Natural killer cell treated with Interleukin-12 subunit alpha and Interleukin-12 subunit beta and Interleukin-15 and Interleukin-18, amount 100 ng/mL, for 72 hours (primary cell): ENCODE results near the gene APEH. TPM values are rescaled to one million over a fixed set of nuclear protein-coding genes. Genes with fewer than 3 reads are reported as not detected.
A peak's percentile ranks its signal among the peaks of the same experiment; 100 is the strongest.

Experiments used
- ATAC-seq, 2 donors: fragments of 150-1000 bp; cut with Tn5 transposase in 1 of 2; sonication (Bioruptor Pico), chemical (Tn5 transposase) in 1 of 2; 2 replicates each; pipeline ENCODE4 v1.10.0; 2021
- DNase-seq: peaks from one replicate; pipeline ENCODE4 v3.0.0; 2022; ENCODE audit warnings: low spot score
- H3K27ac Mint-ChIP-seq, 2 donors: 1 replicate in 1 of 2; 2 replicates in 1 of 2; pipeline ENCODE4 v1.8.0; 2022; ENCODE audit warnings: mixed read lengths in 2 of 2, mild to moderate bottlenecking in 1 of 2, moderate library complexity in 1 of 2
- H3K27me3 Mint-ChIP-seq, 2 donors: 1 replicate in 1 of 2; 2 replicates in 1 of 2; pipeline ENCODE4 v1.8.0; 2022; ENCODE audit warnings: mixed read lengths in 2 of 2
- H3K36me3 Mint-ChIP-seq: one replicate; pipeline ENCODE4 v1.8.0; 2022; ENCODE audit warnings: mixed read lengths
- H3K4me1 Mint-ChIP-seq, 2 donors: 1 replicate in 1 of 2; 2 replicates in 1 of 2; pipeline ENCODE4 v1.8.0; 2022; ENCODE audit warnings: low read depth in 2 of 2, mixed read lengths in 2 of 2, mild to moderate bottlenecking in 1 of 2
- H3K4me3 Mint-ChIP-seq: one replicate; pipeline ENCODE4 v1.8.0; 2022; ENCODE audit warnings: mixed read lengths
- H3K9me3 Mint-ChIP-seq: 2 replicates; pipeline ENCODE4 v1.8.0; 2022; ENCODE audit warnings: mixed read lengths
- total RNA-seq, 2 donors: library from RNA; stranded (reverse); gene quantifications; one replicate each; pipeline ENCODE4 v1.2.3, GENCODE V29; 2022

APEH gene
- total RNA-seq, 2 donors from 2014 or later: 134 to 235 TPM

- Mint-ChIP-seq H3K4me3 (no peak overlapping the region), H3K27ac (peak overlapping the region in 1 of 2 donors; percentile 76), H3K36me3 (no peaks in the 10 kb centered on the region), H3K4me1 (peaks cover 13 to 14% of the 10 kb centered on the region in 2 donors), H3K27me3 (no peaks in the 10 kb centered on the region), H3K9me3 (no peaks in the 10 kb centered on the region)
- ATAC-seq (no peak), DNase-seq (peak; percentile 50)
Observed at GRCh38 chr3:49711489-49711888, 37.3 kb downstream of the APEH start.

GRCh38 chr3:49712166-49712565, 38.0 kb downstream of the APEH start:
- no peak for ATAC-seq
- H3K9me3 Mint-ChIP-seq: no peaks in the 10 kb centered on the region
- H3K36me3 Mint-ChIP-seq: no peaks in the 10 kb centered on the region
- peaks cover 13 to 14% of the 10 kb centered on the region in 2 donors for H3K4me1 Mint-ChIP-seq
- H3K27me3 Mint-ChIP-seq: no peaks in the 10 kb centered on the region
- no peak overlapping the region for H3K4me3 Mint-ChIP-seq
- peak overlapping the region in 1 of 2 donors; percentile 76 for H3K27ac Mint-ChIP-seq
- DNase-seq: peak; percentile 25

GRCh38 chr3:49712631-49713317, 38.6 kb downstream of the APEH start:
- Mint-ChIP-seq H3K27me3 (no peaks in the 10 kb centered on the region), H3K36me3 (no peaks in the 10 kb centered on the region), H3K4me3 (no peak overlapping the region), H3K9me3 (no peaks in the 10 kb centered on the region), H3K27ac (no peak overlapping the region), H3K4me1 (peaks cover 13 to 17% of the 10 kb centered on the region in 2 donors)
- no peak for ATAC-seq
- DNase-seq: peak; percentile 37

GRCh38 chr3:49713336-49714105, 39.4 kb downstream of the APEH start:
- no peak for ATAC-seq
- H3K27ac Mint-ChIP-seq: no peak overlapping the region
- no peak overlapping the region for H3K4me3 Mint-ChIP-seq
- no peaks in the 10 kb centered on the region for H3K9me3 Mint-ChIP-seq
- H3K36me3 Mint-ChIP-seq: no peaks in the 10 kb centered on the region
- peak; percentile 49 for DNase-seq
- H3K4me1 Mint-ChIP-seq: peaks cover 16 to 17% of the 10 kb centered on the region in 2 donors
- no peaks in the 10 kb centered on the region for H3K27me3 Mint-ChIP-seq

GRCh38 chr3:49714728-49715550, 40.8 kb downstream of the APEH start:
- Mint-ChIP-seq H3K4me1 (peaks cover 23 to 29% of the 10 kb centered on the region in 2 donors), H3K9me3 (no peaks in the 10 kb centered on the region), H3K27ac (no peak overlapping the region), H3K4me3 (no peak overlapping the region), H3K27me3 (no peaks in the 10 kb centered on the region), H3K36me3 (no peaks in the 10 kb centered on the region)
- ATAC-seq (no peak), DNase-seq (peak; percentile 49)

- Mint-ChIP-seq H3K4me3 (no peak overlapping the region), H3K9me3 (no peaks in the 10 kb centered on the region), H3K27me3 (no peaks in the 10 kb centered on the region), H3K36me3 (no peaks in the 10 kb centered on the region), H3K4me1 (peaks cover 24 to 35% of the 10 kb centered on the region in 2 donors), H3K27ac (no peak overlapping the region)
- no peak for ATAC-seq
- DNase-seq: peak; percentile 54
Observed at GRCh38 chr3:49715611-49716121, 41.5 kb downstream of the APEH start.

GRCh38 chr3:49716169-49716568, 42.0 kb downstream of the APEH start:
- H3K4me3 Mint-ChIP-seq: no peak overlapping the region
- H3K9me3 Mint-ChIP-seq: no peaks in the 10 kb centered on the region
- peak; percentile 59 for DNase-seq
- H3K4me1 Mint-ChIP-seq: peaks cover 28 to 39% of the 10 kb centered on the region in 2 donors
- ATAC-seq: no peak
- no peaks in the 10 kb centered on the region for H3K36me3 Mint-ChIP-seq
- no peaks in the 10 kb centered on the region for H3K27me3 Mint-ChIP-seq
- H3K27ac Mint-ChIP-seq: no peak overlapping the region

- DNase-seq (peak; percentile 34), ATAC-seq (no peak)
- Mint-ChIP-seq H3K4me3 (no peak overlapping the region), H3K27me3 (no peaks in the 10 kb centered on the region), H3K4me1 (peaks cover 26 to 35% of the 10 kb centered on the region in 2 donors), H3K9me3 (no peaks in the 10 kb centered on the region), H3K27ac (no peak overlapping the region), H3K36me3 (no peaks in the 10 kb centered on the region)
Observed at GRCh38 chr3:49716691-49717210, 42.6 kb downstream of the APEH start.

GRCh38 chr3:49717211-49717958, 43.2 kb downstream of the APEH start:
- ATAC-seq (no peak), DNase-seq (peak; percentile 34)
- Mint-ChIP-seq H3K9me3 (no peaks in the 10 kb centered on the region), H3K4me1 (peaks cover 20 to 35% of the 10 kb centered on the region in 2 donors), H3K36me3 (no peaks in the 10 kb centered on the region), H3K4me3 (no peak overlapping the region), H3K27me3 (no peaks in the 10 kb centered on the region), H3K27ac (no peak overlapping the region)

- no peak for DNase-seq
- peak overlapping the region; percentile 66 to 82 for H3K27ac Mint-ChIP-seq
Observed at GRCh38 chr3:49717959-49718857, 44.1 kb downstream of the APEH start.

GRCh38 chr3:49718858-49719213, 44.7 kb downstream of the APEH start:
- peak overlapping the region; percentile 84 for H3K4me3 Mint-ChIP-seq
- no peak for ATAC-seq
- H3K27ac Mint-ChIP-seq: peak overlapping the region; percentile 66 to 82
- peaks cover 24 to 40% of the 10 kb centered on the region in 2 donors for H3K4me1 Mint-ChIP-seq
- DNase-seq: no peak
- no peaks in the 10 kb centered on the region for H3K36me3 Mint-ChIP-seq
- H3K27me3 Mint-ChIP-seq: no peaks in the 10 kb centered on the region
- H3K9me3 Mint-ChIP-seq: no peaks in the 10 kb centered on the region

More at GRCh38 chr3:49717959-49718857, 44.1 kb downstream of the APEH start:
- Mint-ChIP-seq H3K27me3 (no peaks in the 10 kb centered on the region), H3K4me3 (peak overlapping the region; percentile 84), H3K36me3 (no peaks in the 10 kb centered on the region), H3K4me1 (peaks cover 24 to 40% of the 10 kb centered on the region in 2 donors), H3K9me3 (no peaks in the 10 kb centered on the region)
- ATAC-seq: no peak

- Mint-ChIP-seq H3K27ac (peak within 1 kb of the TSS; percentile 66 to 82), H3K27me3 (no peaks in the 10 kb centered on the region), H3K4me3 (peak within 1 kb of the TSS; percentile 84), H3K9me3 (no peaks in the 10 kb centered on the region), H3K4me1 (peaks cover 28 to 41% of the 10 kb centered on the region in 2 donors), H3K36me3 (no peaks in the 10 kb centered on the region)
- DNase-seq (peak; percentile 94), ATAC-seq (peak; percentile 74 to 79)
Observed at GRCh38 chr3:49719214-49719884, 45.2 kb downstream of the APEH start, which contains the start of gene AMIGO3. TSS of gene AMIGO3 (minus strand) at chr3:49719684. CDS start at chr3:49719465, 219 bp downstream.
